ENCODE data around the gene GAGE12G.
"Not testable (repeated sequence)": the region's sequence is repeated elsewhere in the genome, so short reads cannot be mapped to it uniquely, and the experiment has no call there.

The GAGE12G gene, protein sequence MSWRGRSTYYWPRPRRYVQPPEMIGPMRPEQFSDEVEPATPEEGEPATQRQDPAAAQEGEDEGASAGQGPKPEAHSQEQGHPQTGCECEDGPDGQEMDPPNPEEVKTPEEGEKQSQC

GRCh38 chrX:49570100-49570499, at the start of gene GAGE12G:
GAGE12G (plus strand) TSS chrX:49570400; CDS start chrX:49571555, 1,155 bp downstream.
- in situ Hi-C loops (cut with HindIII; ENCODE audit: low sequenced_read_pairs) = not testable (repeated sequence)

DNA sequence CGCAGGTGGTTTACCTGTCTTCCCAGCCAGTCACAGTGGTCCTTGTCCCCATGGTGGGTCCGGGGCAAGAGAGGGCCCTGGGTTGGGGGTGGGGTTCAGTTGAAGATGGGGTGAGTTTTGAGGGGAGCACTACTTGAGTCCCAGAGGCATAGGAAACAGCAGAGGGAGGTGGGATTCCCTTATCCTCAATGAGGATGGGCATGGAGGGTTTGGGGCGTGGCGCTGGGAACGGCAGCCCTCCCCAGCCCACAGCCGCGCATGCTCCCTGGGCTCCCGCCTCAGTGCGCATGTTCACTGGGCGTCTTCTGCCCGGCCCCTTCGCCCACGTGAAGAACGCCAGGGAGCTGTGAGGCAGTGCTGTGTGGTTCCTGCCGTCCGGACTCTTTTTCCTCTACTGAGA, 38.3 kb upstream of the GAGE12G start, which contains the start of gene GAGE12C:
Gene GAGE12C, plus strand, starts transcription at position 301 of the 400 bp plus-strand sequence. CDS start 1,155 bp downstream, outside the sequence.
- in situ Hi-C loops (cut with HindIII; ENCODE audit: low sequenced_read_pairs) = not testable (repeated sequence)

GRCh38 chrX:49541433-49541832, 28.8 kb upstream of the GAGE12G start, which contains the start of gene GAGE12D:
GAGE12D (plus strand) TSS chrX:49541733; CDS start chrX:49542888, 1,155 bp downstream.
- in situ Hi-C loops (cut with HindIII; ENCODE audit: low sequenced_read_pairs) = not testable (repeated sequence)

DNA sequence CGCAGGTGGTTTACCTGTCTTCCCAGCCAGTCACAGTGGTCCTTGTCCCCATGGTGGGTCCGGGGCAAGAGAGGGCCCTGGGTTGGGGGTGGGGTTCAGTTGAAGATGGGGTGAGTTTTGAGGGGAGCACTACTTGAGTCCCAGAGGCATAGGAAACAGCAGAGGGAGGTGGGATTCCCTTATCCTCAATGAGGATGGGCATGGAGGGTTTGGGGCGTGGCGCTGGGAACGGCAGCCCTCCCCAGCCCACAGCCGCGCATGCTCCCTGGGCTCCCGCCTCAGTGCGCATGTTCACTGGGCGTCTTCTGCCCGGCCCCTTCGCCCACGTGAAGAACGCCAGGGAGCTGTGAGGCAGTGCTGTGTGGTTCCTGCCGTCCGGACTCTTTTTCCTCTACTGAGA, 19.2 kb upstream of the GAGE12G start, which contains the start of gene GAGE12E:
Gene GAGE12E, plus strand, starts transcription at position 301 of the 400 bp plus-strand sequence. CDS start 1,155 bp downstream, outside the sequence.
- in situ Hi-C loops (cut with HindIII; ENCODE audit: low sequenced_read_pairs) = not testable (repeated sequence)

DNA sequence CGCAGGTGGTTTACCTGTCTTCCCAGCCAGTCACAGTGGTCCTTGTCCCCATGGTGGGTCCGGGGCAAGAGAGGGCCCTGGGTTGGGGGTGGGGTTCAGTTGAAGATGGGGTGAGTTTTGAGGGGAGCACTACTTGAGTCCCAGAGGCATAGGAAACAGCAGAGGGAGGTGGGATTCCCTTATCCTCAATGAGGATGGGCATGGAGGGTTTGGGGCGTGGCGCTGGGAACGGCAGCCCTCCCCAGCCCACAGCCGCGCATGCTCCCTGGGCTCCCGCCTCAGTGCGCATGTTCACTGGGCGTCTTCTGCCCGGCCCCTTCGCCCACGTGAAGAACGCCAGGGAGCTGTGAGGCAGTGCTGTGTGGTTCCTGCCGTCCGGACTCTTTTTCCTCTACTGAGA, 9.7 kb upstream of the GAGE12G start, which contains the start of gene GAGE12F:
Gene GAGE12F, plus strand, starts transcription at position 301 of the 400 bp plus-strand sequence. CDS start 1,155 bp downstream, outside the sequence.
- in situ Hi-C loops (cut with HindIII; ENCODE audit: low sequenced_read_pairs) = not testable (repeated sequence)

DNA sequence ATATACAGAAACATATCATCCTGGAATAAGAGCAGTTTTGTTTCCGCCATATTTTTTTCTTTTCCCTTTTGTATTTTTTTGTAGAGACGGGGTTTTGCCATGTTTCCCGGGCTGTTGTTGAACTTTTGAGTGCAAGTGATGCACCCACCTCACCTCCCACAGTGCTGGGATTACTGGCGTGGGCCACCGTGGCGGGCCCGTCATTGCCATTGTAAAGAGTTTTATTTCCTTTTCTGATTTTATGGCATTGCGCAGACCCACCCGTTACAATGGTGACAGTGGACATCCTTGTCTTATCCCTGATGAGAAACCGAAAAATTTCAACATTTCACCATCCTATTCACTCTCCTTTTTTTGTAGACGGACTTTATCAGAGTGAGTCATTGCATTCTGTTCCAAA, 1.5 kb upstream of the GAGE12G start:
- in situ Hi-C loops (cut with HindIII; ENCODE audit: low sequenced_read_pairs) = not testable (repeated sequence)

GRCh38 chrX:49569152-49569551, 1.0 kb upstream of the GAGE12G start:
- in situ Hi-C loops (cut with HindIII; ENCODE audit: low sequenced_read_pairs) = not testable (repeated sequence)

DNA sequence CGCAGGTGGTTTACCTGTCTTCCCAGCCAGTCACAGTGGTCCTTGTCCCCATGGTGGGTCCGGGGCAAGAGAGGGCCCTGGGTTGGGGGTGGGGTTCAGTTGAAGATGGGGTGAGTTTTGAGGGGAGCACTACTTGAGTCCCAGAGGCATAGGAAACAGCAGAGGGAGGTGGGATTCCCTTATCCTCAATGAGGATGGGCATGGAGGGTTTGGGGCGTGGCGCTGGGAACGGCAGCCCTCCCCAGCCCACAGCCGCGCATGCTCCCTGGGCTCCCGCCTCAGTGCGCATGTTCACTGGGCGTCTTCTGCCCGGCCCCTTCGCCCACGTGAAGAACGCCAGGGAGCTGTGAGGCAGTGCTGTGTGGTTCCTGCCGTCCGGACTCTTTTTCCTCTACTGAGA, 9.4 kb downstream of the GAGE12G start, which contains the start of gene GAGE12H:
Gene GAGE12H, plus strand, starts transcription at position 301 of the 400 bp plus-strand sequence. CDS start 1,155 bp downstream, outside the sequence.
- in situ Hi-C loops (cut with HindIII; ENCODE audit: low sequenced_read_pairs) = not testable (repeated sequence)

- in situ Hi-C loops (cut with HindIII; ENCODE audit: low sequenced_read_pairs) = not testable (repeated sequence)
These were observed 19.0 kb downstream of the GAGE12G start, which contains the start of gene GAGE2A for GRCh38 chrX:49589196-49589595. GAGE2A (plus strand) TSS chrX:49589496; CDS start chrX:49590651, 1,155 bp downstream.

DNA sequence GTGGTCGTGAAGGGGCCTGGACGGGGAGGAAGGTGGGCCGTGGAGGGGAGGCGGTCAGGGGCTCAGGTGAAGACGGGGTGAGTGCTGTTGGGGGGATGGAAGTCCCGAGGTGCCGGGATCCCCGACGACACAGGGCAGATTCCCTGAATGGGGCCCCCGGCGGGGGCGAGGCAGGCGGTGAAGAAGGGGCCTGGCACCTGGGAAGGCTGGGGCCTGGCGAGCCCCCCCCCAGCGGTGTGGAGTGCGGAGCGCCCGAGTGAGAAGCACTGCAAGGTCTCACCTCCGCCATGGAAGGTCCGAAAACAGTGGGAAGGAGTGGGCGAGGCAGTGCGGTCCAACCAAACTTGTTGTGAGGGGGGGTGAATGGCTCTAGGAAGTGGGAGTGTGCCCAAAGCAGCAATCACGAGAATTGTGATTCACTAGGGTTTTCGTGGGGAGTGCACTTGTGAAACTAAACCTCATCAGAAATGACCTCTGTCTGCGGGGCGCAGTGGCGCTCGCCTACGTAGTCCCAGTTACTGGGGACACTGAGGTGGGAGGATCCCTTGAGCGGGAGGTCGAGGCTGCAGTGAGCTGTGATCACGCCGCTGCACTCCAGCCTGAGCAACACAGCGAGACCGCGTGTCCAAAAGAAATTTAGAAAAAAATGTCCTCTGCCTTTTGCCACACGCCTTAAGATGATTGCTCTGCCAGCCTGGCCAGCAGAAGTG, 19.7 kb downstream of the GAGE12G start:
- in situ Hi-C loops (cut with HindIII; ENCODE audit: low sequenced_read_pairs) = not testable (repeated sequence)

GRCh38 chrX:49590488-49590887, 20.3 kb downstream of the GAGE12G start:
- in situ Hi-C loops (cut with HindIII; ENCODE audit: low sequenced_read_pairs) = not testable (repeated sequence)

GRCh38 chrX:49598720-49599119, 28.5 kb downstream of the GAGE12G start, which contains the start of gene GAGE1:
GAGE1 (plus strand) TSS chrX:49599020; CDS start chrX:49600175, 1,155 bp downstream.
- in situ Hi-C loops (cut with HindIII; ENCODE audit: low sequenced_read_pairs) = not testable (repeated sequence)

- in situ Hi-C loops (cut with HindIII; ENCODE audit: low sequenced_read_pairs) = no loop called here
These were observed 40.6 kb downstream of the GAGE12G start for GRCh38 chrX:49610718-49611310.

GRCh38 chrX:49618574-49618973, 48.4 kb downstream of the GAGE12G start:
- in situ Hi-C loops (cut with HindIII; ENCODE audit: low sequenced_read_pairs) = no loop called here

Measured in DLD1 (cell line).